Ovary (tissue), 3 donors: ENCODE results near the gene ENPP7.

Source experiments
- EP300 ChIP-seq: sonication (generic); formaldehyde crosslinking; IDR thresholded peaks from one replicate; pipeline ENCODE4 v1.6.1; 2017; ENCODE audit warnings: antibody characterized with exemption
- POLR2A ChIP-seq: fragments of 450-650 bp; IDR thresholded peaks from one replicate; pipeline ENCODE4 v1.6.1; 2017; ENCODE audit warnings: antibody characterized with exemption, mild to moderate bottlenecking, moderate library complexity
- TF ChIP-seq, protein P1 (sequence below), 3 donors: fragments of 450-650 bp in 2 of 3; fragments of 200-600 bp in 1 of 3; IDR thresholded peaks; one replicate each; pipeline versions ENCODE4 v1.5.1 to v1.8.0; 2016 to 2022; ENCODE audit warnings: antibody characterized with exemption in 3 of 3, mild to moderate bottlenecking in 1 of 3
- donor health status: DM: no; HTN: no; CAD: no.

DNA sequence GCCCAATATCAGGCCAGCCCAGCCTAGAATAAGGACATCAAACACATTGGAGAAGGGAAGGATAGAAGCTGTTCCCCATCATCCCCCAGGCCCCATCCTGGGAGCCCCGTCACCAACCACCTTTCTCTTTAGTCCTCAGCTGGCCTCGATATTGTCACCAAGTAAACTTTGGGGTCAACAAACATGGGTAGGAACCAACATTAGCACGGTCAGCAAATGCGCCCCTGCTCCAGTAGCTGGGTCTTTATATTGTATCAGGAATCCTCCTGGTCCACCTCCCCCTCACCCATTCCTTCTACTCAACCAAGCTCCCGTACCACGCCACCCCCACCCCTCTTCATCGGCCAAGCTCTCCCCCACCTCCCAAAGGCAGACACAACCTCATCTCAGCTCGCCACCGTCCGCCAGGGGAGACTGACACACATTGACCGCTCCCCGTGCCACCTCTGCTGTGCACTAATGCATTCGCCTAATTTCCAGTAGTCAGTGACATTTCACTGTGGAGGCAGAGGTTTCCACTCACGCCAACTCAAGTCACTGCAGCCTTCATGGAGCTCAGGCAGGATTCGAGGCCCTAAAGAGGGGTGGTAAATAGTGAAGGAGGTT is 26.5 kb downstream of the ENPP7 start:
- TF ChIP-seq, protein P1, sequence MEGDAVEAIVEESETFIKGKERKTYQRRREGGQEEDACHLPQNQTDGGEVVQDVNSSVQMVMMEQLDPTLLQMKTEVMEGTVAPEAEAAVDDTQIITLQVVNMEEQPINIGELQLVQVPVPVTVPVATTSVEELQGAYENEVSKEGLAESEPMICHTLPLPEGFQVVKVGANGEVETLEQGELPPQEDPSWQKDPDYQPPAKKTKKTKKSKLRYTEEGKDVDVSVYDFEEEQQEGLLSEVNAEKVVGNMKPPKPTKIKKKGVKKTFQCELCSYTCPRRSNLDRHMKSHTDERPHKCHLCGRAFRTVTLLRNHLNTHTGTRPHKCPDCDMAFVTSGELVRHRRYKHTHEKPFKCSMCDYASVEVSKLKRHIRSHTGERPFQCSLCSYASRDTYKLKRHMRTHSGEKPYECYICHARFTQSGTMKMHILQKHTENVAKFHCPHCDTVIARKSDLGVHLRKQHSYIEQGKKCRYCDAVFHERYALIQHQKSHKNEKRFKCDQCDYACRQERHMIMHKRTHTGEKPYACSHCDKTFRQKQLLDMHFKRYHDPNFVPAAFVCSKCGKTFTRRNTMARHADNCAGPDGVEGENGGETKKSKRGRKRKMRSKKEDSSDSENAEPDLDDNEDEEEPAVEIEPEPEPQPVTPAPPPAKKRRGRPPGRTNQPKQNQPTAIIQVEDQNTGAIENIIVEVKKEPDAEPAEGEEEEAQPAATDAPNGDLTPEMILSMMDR (IDR thresholded peaks at IDR 0.05): no peak
- no peak for TF ChIP-seq POLR2A
- TF ChIP-seq EP300: no peak
